Peyer's patch (tissue), 4 donors: Measurements from ENCODE around the gene LMAN2L. TPM values are rescaled to one million over a fixed set of nuclear protein-coding genes. Genes with fewer than 3 reads are reported as not detected.

Experiments used
- DNase-seq, 3 donors: peaks; one replicate each; pipeline ENCODE4 v3.0.0-alpha.2; 2017 to 2019
- H3K27ac ChIP-seq, 4 donors: fragments of 200-600 bp; sonication (generic); one replicate each; pipeline ENCODE4 v1.5.1; 2016 to 2019
- H3K27me3 ChIP-seq, 2 donors: fragments of 200-600 bp; sonication (generic); one replicate each; pipeline ENCODE4 v1.5.1; 2019
- H3K36me3 ChIP-seq, 3 donors: fragments of 200-600 bp; sonication (generic); one replicate each; pipeline ENCODE4 v1.5.1; 2016 to 2019
- H3K4me1 ChIP-seq, 4 donors: fragments of 200-600 bp; sonication (generic); one replicate each; pipeline ENCODE4 v1.5.1; 2016 to 2019
- H3K4me3 ChIP-seq, 4 donors: fragments of 200-600 bp; sonication (generic); 1 replicate in 3 of 4; 2 replicates in 1 of 4; pipeline ENCODE4 v1.5.1; 2016 to 2019; ENCODE audit warnings: mild to moderate bottlenecking in 1 of 4
- H3K9me3 ChIP-seq, 4 donors: fragments of 200-600 bp; sonication (generic); one replicate each; pipeline ENCODE4 v1.5.1; 2016 to 2019; ENCODE audit warnings: mild to moderate bottlenecking in 1 of 4
- POLR2A ChIP-seq, 2 donors: fragments of 450-650 bp; IDR thresholded peaks; one replicate each; pipeline ENCODE4 v1.5.1; 2017; ENCODE audit warnings: antibody characterized with exemption in 2 of 2, mild to moderate bottlenecking in 2 of 2, moderate library complexity in 2 of 2
- total RNA-seq, 4 donors: library from RNA; depleted of rRNA; stranded (reverse); fragments of >200 nt; gene quantifications; one replicate each; pipeline ENCODE4 v1.1.0, GENCODE V29; 2016
- TF ChIP-seq, protein P1 (sequence below), 6 experiments: fragments of 450-650 bp in 4 of 6; fragments of 200-600 bp in 2 of 6; sonication (generic) in 1 of 6; IDR thresholded peaks; one replicate each; pipeline ENCODE4 v1.5.1; 2017 to 2019; ENCODE audit warnings: antibody characterized with exemption in 6 of 6, mild to moderate bottlenecking in 3 of 6, moderate library complexity in 1 of 6

LMAN2L gene
- total RNA-seq, 4 donors from 2014 or later = 9.4 to 12.5 (median 10.8) TPM

DNA sequence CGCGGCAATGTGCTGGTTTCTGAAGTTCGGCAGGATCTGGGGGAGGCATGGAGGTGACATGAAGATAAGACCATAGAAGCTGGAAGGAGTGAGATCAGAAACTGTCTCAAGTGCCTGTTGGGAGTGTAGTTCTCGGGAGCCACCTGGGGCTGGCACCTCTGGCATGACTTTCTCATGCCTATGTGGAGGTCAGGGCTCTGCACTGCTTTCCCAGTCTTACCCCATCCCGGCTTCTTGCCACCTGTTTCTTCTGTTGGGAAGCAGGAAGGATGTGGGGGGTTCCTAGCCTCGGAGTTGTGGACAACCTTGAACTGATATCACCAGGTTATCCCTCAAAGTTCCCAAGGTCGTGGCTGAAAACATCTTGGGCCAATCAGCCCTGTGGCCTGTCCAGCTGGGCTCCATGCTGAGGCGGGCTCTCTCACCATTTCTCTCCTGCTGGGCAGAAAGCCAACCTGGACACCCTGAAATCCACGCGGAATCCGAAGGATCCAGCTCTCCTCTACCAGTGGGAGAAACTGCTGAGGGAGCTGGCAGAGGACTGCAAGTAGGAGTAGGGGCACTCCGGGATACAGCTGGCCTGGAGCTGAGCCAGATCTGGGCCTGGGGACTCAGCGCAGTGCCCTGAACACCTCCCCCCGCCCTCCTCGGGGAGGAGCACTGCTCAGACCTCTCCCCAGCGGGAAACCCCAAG is 54.8 kb downstream of the LMAN2L start:
- DNase-seq = peak in 1 of 3 donors; percentile 45
- no peaks in the 10 kb centered on the region for H3K27me3 ChIP-seq
- no peaks in the 10 kb centered on the region for H3K9me3 ChIP-seq
- H3K36me3 ChIP-seq = no peaks in the 10 kb centered on the region
- TF ChIP-seq, protein P1, sequence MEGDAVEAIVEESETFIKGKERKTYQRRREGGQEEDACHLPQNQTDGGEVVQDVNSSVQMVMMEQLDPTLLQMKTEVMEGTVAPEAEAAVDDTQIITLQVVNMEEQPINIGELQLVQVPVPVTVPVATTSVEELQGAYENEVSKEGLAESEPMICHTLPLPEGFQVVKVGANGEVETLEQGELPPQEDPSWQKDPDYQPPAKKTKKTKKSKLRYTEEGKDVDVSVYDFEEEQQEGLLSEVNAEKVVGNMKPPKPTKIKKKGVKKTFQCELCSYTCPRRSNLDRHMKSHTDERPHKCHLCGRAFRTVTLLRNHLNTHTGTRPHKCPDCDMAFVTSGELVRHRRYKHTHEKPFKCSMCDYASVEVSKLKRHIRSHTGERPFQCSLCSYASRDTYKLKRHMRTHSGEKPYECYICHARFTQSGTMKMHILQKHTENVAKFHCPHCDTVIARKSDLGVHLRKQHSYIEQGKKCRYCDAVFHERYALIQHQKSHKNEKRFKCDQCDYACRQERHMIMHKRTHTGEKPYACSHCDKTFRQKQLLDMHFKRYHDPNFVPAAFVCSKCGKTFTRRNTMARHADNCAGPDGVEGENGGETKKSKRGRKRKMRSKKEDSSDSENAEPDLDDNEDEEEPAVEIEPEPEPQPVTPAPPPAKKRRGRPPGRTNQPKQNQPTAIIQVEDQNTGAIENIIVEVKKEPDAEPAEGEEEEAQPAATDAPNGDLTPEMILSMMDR (IDR thresholded peaks at IDR 0.05) = no peak
- no peak for TF ChIP-seq POLR2A (IDR thresholded peaks at IDR 0.05)
- no peaks in the 10 kb centered on the region for H3K4me1 ChIP-seq
- no peak overlapping the region for H3K27ac ChIP-seq
- H3K4me3 ChIP-seq = no peak overlapping the region

DNA sequence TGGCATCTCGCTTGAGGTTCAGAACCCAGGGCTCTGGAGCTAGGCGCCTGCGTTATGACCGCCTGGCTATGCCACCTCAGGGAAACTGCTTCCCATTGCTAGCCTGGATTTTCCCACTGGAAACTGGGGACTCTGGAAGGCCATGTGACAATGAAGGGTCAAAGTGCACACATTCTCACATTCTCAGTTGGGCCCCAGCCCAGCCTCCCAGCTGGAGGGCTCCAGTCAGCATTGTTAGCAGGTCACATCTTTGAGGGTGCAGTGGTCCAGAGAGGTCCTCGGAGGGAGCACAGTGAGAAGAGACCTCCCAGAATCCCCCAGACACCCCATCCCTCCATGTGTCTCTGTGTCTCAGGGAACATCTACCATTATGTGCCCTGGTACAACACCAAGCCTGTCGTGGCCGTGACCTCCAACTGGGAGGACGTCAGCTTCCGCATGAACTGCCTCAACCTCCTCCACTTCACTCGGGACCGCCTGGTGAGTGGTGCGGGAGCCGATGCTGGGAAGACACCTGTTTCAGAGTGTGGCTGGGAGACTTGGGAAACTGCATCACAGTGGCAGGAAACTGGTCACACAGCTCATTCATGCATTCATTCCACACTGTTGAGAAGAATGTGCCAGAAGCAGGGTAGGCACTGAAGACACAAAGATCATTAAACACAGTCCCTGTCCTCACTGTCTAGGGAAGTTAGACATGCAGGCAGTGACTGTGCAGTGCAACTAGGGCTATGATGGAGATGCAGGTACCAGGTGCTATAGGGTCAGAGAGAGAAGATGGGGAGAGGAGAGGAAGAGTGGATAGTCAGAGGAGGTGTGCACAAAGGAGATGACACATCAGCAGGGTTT is 55.7 kb downstream of the LMAN2L start:
- Histone ChIP-seq H3K9me3 (no peaks in the 10 kb centered on the region), H3K4me3 (no peak overlapping the region), H3K4me1 (no peaks in the 10 kb centered on the region), H3K36me3 (no peaks in the 10 kb centered on the region), H3K27ac (no peak overlapping the region), H3K27me3 (no peaks in the 10 kb centered on the region)
- peak in 1 of 3 donors; percentile 38 for DNase-seq
- TF ChIP-seq POLR2A (IDR thresholded peaks at IDR 0.05) = no peak
- TF ChIP-seq, protein P1 (IDR thresholded peaks at IDR 0.05) = no peak

DNA sequence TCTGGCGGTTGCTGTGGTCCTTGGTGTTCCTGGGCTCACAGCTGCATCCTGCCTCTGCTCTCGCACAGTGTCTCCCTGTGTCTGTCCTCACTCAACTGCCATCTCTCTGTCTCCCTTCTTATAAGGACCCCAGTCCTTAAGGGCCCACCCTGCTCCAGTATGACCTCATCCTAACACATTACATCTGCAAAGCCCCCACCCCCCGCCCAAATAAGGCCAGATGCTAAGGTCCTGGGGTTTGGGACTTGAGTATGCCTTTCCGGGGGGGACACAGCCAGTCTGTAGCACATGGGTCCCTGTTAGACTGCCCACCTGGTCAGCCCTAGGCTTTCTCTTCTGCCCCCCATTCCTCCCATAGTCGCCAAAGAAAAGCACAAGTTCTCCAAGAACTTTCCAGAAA is 56.6 kb downstream of the LMAN2L start:
- Histone ChIP-seq H3K4me1 (no peaks in the 10 kb centered on the region), H3K36me3 (no peaks in the 10 kb centered on the region), H3K27me3 (no peaks in the 10 kb centered on the region), H3K27ac (no peak overlapping the region), H3K4me3 (no peak overlapping the region), H3K9me3 (no peaks in the 10 kb centered on the region)
- DNase-seq = peak in 1 of 3 donors; percentile 15
- TF ChIP-seq POLR2A (IDR thresholded peaks at IDR 0.05) = no peak
- TF ChIP-seq, protein P1 (IDR thresholded peaks at IDR 0.05) = no peak

DNA sequence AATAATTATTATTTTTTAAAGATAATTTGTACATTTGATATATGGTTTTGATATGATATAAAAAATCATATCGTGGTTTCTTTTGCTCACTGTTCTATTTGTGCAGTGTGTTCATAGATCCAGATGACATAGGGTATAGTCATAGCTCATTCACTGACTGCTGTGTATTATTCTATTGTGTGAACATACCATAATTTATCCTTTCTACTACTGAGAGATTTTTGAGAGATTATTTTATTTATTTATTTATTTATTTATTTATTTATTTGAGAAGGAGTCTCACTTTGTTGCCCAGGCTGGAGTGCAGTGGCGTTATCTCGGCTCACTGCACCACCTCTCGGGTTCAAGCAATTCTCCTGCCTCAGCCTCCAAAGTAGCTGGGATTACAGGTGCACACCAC is 58.3 kb downstream of the LMAN2L start:
- Histone ChIP-seq H3K27me3 (no peaks in the 10 kb centered on the region), H3K4me3 (no peak overlapping the region), H3K36me3 (no peaks in the 10 kb centered on the region), H3K27ac (no peak overlapping the region), H3K9me3 (no peaks in the 10 kb centered on the region), H3K4me1 (no peaks in the 10 kb centered on the region)
- TF ChIP-seq, protein P1 (IDR thresholded peaks at IDR 0.05) = no peak
- TF ChIP-seq POLR2A (IDR thresholded peaks at IDR 0.05) = no peak
- no peak for DNase-seq

DNA sequence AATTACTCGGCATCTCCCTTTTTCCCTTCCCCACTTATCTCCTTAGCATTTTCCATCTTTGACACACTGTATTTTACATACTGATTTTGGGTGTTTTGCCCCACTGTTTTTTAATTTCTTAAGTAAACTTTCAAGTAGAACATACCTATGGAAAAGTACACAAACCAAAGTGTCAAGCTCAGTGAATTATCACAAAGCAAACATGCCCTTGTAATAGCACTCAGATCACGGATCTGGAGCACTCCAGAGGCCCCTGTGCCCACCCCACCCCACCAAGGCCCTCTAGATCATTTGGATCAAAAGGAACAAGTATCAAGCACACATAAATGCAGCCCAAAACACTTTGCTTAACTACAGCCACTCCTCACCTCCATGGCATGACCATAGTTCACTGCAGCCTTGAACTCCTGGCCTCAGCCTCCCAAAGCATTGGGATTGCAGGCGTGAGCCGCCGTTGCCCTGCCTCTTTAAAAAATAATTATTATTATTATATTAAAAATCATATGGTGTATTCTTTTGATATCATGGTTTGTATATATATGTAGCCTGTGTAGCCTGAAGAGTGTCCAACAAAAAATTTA is 59.2 kb downstream of the LMAN2L start:
- Histone ChIP-seq H3K4me1 (no peaks in the 10 kb centered on the region), H3K27me3 (no peaks in the 10 kb centered on the region), H3K36me3 (no peaks in the 10 kb centered on the region), H3K27ac (no peak overlapping the region), H3K9me3 (no peaks in the 10 kb centered on the region), H3K4me3 (no peak overlapping the region)
- DNase-seq = peak in 1 of 3 donors; percentile 23
- TF ChIP-seq POLR2A (IDR thresholded peaks at IDR 0.05) = no peak
- TF ChIP-seq, protein P1 (IDR thresholded peaks at IDR 0.05) = no peak
